H1 (cell line): ENCODE measurements around the gene CUX1. TPM values are rescaled to one million over a fixed set of nuclear protein-coding genes. Genes with fewer than 3 reads are reported as not detected.

Experiments
- CTCF ChIA-PET: fragments of 300-600 bp; sonication (Branson Sonifier 250); formaldehyde crosslinking; loops from one replicate; lab custom pipeline; 2021; ENCODE audit not compliant: partially characterized antibody; lab: Charles Lee
- POLR2A ChIA-PET: fragments of 300-600 bp; sonication (Branson Sonifier 250); formaldehyde crosslinking; loops from one replicate; lab custom pipeline; 2021; ENCODE audit warnings: inconsistent platforms; ENCODE audit not compliant: partially characterized antibody; lab: Charles Lee
- DNase-seq, 2 experiments: peaks; one replicate each; pipeline versions ENCODE4 v3.0.0 to v3.0.0-alpha.2; 2010 to 2022; ENCODE audit warnings: low spot score in 2 of 2, low read depth in 1 of 2, mixed read lengths in 1 of 2
- FAIRE-seq: peaks from 2 replicates; lab custom pipeline; 2011; peaks lifted over from hg19 to GRCh38; lab: Jason Lieb, UNC
- H2AFZ ChIP-seq: 2 replicates; pipeline ENCODE4 v1.8.1; 2012; ENCODE audit warnings: low read length, inconsistent platforms
- H2AK5ac ChIP-seq: 2 replicates; pipeline ENCODE4 v1.6.1; 2013; ENCODE audit warnings: low read depth, low read length
- H2BK120ac ChIP-seq: replicated peaks from 2 replicates; pipeline ENCODE3; 2013; ENCODE audit warnings: low read depth, low read length, inconsistent platforms
- H2BK12ac ChIP-seq: 2 replicates; pipeline ENCODE4 v1.6.1; 2013; ENCODE audit warnings: low read depth, low read length
- H2BK15ac ChIP-seq: 2 replicates; pipeline ENCODE4 v1.6.1; 2013; ENCODE audit warnings: low read length
- H2BK20ac ChIP-seq: 2 replicates; pipeline ENCODE4 v1.6.1; 2013; ENCODE audit warnings: low read length
- H2BK5ac ChIP-seq: 2 replicates; pipeline ENCODE4 v1.6.1; 2013; ENCODE audit warnings: low read depth, low read length
- H3K14ac ChIP-seq: 2 replicates; pipeline ENCODE4 v1.6.1; 2013; ENCODE audit warnings: inconsistent platforms; ENCODE audit not compliant: insufficient read length
- H3K18ac ChIP-seq: 2 replicates; pipeline ENCODE4 v1.6.1; 2013; ENCODE audit warnings: low read length; ENCODE audit errors: extremely low read depth
- H3K23ac ChIP-seq: 2 replicates; pipeline ENCODE4 v1.6.1; 2013; ENCODE audit warnings: inconsistent platforms; ENCODE audit not compliant: insufficient read length
- H3K23me2 ChIP-seq: 2 replicates; pipeline ENCODE4 v1.6.1; 2013; ENCODE audit warnings: low read depth, low read length
- H3K27ac ChIP-seq: 2 replicates; pipeline ENCODE4 v1.6.1; 2011; ENCODE audit warnings: low read depth, low read length, inconsistent platforms
- H3K27me3 ChIP-seq, 4 experiments: replicated peaks in 1 of 4; 1 replicate in 1 of 4; 2 replicates in 3 of 4; pipeline versions ENCODE4 v1.6.1 to v1.8.1; 2011 to 2013; ENCODE audit warnings: low read length in 3 of 4, mild to moderate bottlenecking in 3 of 4, inconsistent platforms in 2 of 4, mixed read lengths in 2 of 4, moderate library complexity in 1 of 4; ENCODE audit not compliant: control insufficient read depth in 3 of 4, insufficient read depth in 3 of 4; ENCODE audit errors: extremely low read depth in 1 of 4
- H3K36me3 ChIP-seq, 4 experiments: 2 replicates each; pipeline versions ENCODE4 v1.6.1 to v1.8.1; 2011 to 2013; ENCODE audit warnings: mild to moderate bottlenecking in 4 of 4, low read length in 3 of 4, moderate library complexity in 2 of 4, control low read depth in 1 of 4, inconsistent platforms in 1 of 4; ENCODE audit not compliant: insufficient read depth in 4 of 4, control insufficient read depth in 2 of 4
- H3K4ac ChIP-seq: replicated peaks from 2 replicates; pipeline ENCODE3; 2013; ENCODE audit warnings: low read length, low read depth, mixed read lengths, inconsistent platforms; ENCODE audit not compliant: insufficient read length
- H3K4me1 ChIP-seq, 4 experiments: replicated peaks in 1 of 4; 1 replicate in 1 of 4; 2 replicates in 3 of 4; pipeline versions ENCODE4 v1.6.1 to v1.8.1; 2011 to 2013; ENCODE audit warnings: low read length in 3 of 4, inconsistent platforms in 2 of 4, mixed read lengths in 1 of 4; ENCODE audit not compliant: insufficient read depth in 4 of 4, control insufficient read depth in 3 of 4
- H3K4me2 ChIP-seq, 2 experiments: 2 replicates each; pipeline versions ENCODE4 v1.6.1 to v1.8.1; 2011 to 2013; ENCODE audit warnings: low read depth in 2 of 2, low read length in 2 of 2, control low read depth in 1 of 2, inconsistent platforms in 1 of 2, mild to moderate bottlenecking in 1 of 2; ENCODE audit not compliant: insufficient read depth in 1 of 2
- H3K4me3 ChIP-seq, 4 experiments: fragments of 200-600, 300-600 bp in 1 of 4; sonication (generic), shearing (Covaris generic), sonication (Bioruptor Twin) in 1 of 4; 2 replicates each; pipeline versions ENCODE4 v1.5.1 to v1.8.1; 2011 to 2016; ENCODE audit warnings: low read length in 4 of 4, low read depth in 3 of 4, control low read depth in 2 of 4, inconsistent platforms in 2 of 4, mild to moderate bottlenecking in 2 of 4, mixed read lengths in 1 of 4, moderate library complexity in 1 of 4; ENCODE audit not compliant: insufficient read depth in 2 of 4; ENCODE audit errors: extremely low read depth in 1 of 4
- H3K56ac ChIP-seq: replicated peaks from 2 replicates; pipeline ENCODE3; 2013; ENCODE audit warnings: low read depth, mild to moderate bottlenecking, mixed read lengths, low read length, inconsistent platforms; ENCODE audit not compliant: insufficient read length
- H3K79me1 ChIP-seq: 2 replicates; pipeline ENCODE4 v1.6.1; 2013; ENCODE audit warnings: low read depth, low read length, control low read depth
- H3K79me2 ChIP-seq, 2 experiments: 2 replicates each; pipeline versions ENCODE4 v1.6.1 to v1.8.1; 2012 to 2013; ENCODE audit warnings: low read length in 2 of 2, mild to moderate bottlenecking in 2 of 2, inconsistent platforms in 1 of 2; ENCODE audit not compliant: insufficient read depth in 2 of 2, control insufficient read depth in 1 of 2
- H3K9ac ChIP-seq, 4 experiments: replicated peaks in 1 of 4; 1 replicate in 1 of 4; 2 replicates in 3 of 4; pipeline versions ENCODE4 v1.6.1 to v1.8.1; 2011 to 2013; ENCODE audit warnings: low read depth in 3 of 4, low read length in 3 of 4, control low read depth in 2 of 4, mild to moderate bottlenecking in 2 of 4, moderate library complexity in 2 of 4, inconsistent platforms in 1 of 4; ENCODE audit errors: extremely low read depth in 1 of 4
- H3K9me3 ChIP-seq, 2 experiments: 2 replicates each; pipeline versions ENCODE4 v1.6.1 to v1.8.1; 2012 to 2013; ENCODE audit warnings: mild to moderate bottlenecking in 2 of 2, moderate library complexity in 2 of 2, control low read depth in 1 of 2, inconsistent platforms in 1 of 2, low read depth in 1 of 2, low read length in 1 of 2, mixed read lengths in 1 of 2; ENCODE audit not compliant: insufficient read depth in 2 of 2
- H4K20me1 ChIP-seq, 2 experiments: replicated peaks in 1 of 2; 2 replicates each; pipeline versions ENCODE3 to v1.8.1; 2011 to 2013; ENCODE audit warnings: inconsistent platforms in 2 of 2, low read length in 2 of 2, mild to moderate bottlenecking in 1 of 2; ENCODE audit not compliant: insufficient read depth in 2 of 2, control insufficient read depth in 1 of 2
- H4K5ac ChIP-seq: 2 replicates; pipeline ENCODE4 v1.6.1; 2013; ENCODE audit warnings: low read length, low read depth, mixed read lengths, inconsistent platforms; ENCODE audit not compliant: insufficient read length
- H4K8ac ChIP-seq: 2 replicates; pipeline ENCODE4 v1.8.0; 2013; ENCODE audit warnings: mild to moderate bottlenecking, moderate library complexity, low read length, inconsistent platforms; ENCODE audit not compliant: insufficient read depth; ENCODE audit errors: extremely low read depth
- H4K91ac ChIP-seq: replicated peaks from 2 replicates; pipeline ENCODE3; 2013; ENCODE audit warnings: low read length, mixed read lengths, inconsistent platforms; ENCODE audit not compliant: insufficient read length
- CHD2 ChIP-seq: IDR thresholded peaks from 2 replicates; pipeline ENCODE4 v1.6.1; 2012; ENCODE audit warnings: low read length, improper control_type of control experiment
- WGBS, 2 experiments: shearing (Covaris generic) in 1 of 2; methylation state at CpG; one replicate each; pipeline versions ENCODE4 v1.1.6 to v1.1.7; 2013 to 2015; ENCODE audit warnings: low lambda C conversion rate in 2 of 2, mixed read lengths in 2 of 2, inconsistent platforms in 1 of 2, low coverage in 1 of 2, missing lambda C conversion rate in 1 of 2; ENCODE audit not compliant: insufficient replicate concordance in 2 of 2, insufficient coverage in 1 of 2, insufficient read length in 1 of 2; ENCODE audit errors: extremely low coverage in 1 of 2, missing lambda C conversion rate in 1 of 2; 5-methylcytosine and 5-hydroxymethylcytosine counted together
- polyA plus RNA-seq, 7 experiments: library from polyadenylated mRNA; depleted of rRNA in 3 of 7; stranded (reverse) in 5 of 7; unstranded in 2 of 7; fragments of >200 nt in 5 of 7; fragments of 200-250 nt in 2 of 7; gene quantifications; 1 replicate in 5 of 7; 2 replicates in 1 of 7; 4 replicates in 1 of 7; pipeline versions ENCODE4 v1.2.1 to v1.2.3, GENCODE V29; 2011 to 2013; ENCODE audit warnings: missing spikeins in 2 of 7, mixed read lengths in 2 of 7
- total RNA-seq: library from RNA; stranded (reverse); fragmentation: NEBNext Ultra II Directional; extraction: Animal tissue kit (Norgen Biotek cat#: 25700); gene quantifications from 2 replicates; pipeline ENCODE4 v1.2.1, GENCODE V29; 2021

CUX1 gene
- total and polyA plus RNA-seq, 2 of the 8 experiments (the other 6 are each of a cell fraction or from before 2014, with no cell fraction given): 21.6 to 65.9 TPM

DNA sequence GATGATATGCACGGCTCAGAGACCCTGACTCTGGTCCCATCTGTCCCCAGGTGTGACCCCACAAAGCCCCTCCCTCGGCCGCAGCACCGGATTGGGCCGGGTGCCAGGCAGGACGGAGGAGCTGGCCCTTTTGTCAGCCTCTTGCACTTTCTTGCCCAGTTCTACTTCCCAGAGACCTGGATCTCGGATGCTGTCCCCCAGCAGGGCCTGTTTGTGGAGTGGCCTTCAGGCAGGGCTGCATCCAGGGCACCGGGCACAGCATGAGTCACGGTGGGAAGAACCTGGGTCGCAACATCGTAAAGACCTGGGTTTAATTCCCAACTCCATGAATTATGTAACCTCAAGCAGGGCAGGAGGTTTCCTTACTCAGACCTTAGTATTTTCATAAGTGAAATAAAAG, 310.9 kb downstream of the CUX1 start:
- ChIA-PET POLR2A (no interaction called here), CTCF (no interaction called here)
- 94% methylated on average over 11 of the region's 11 CpGs; no CpG with 5 or more reads in 1 of the 2 experiments for WGBS, 2 experiments
- Histone ChIP-seq H2BK20ac (no peak overlapping the region), H3K27me3 (no peaks in the 10 kb centered on the region), H3K18ac (no peak overlapping the region), H4K8ac (no peak overlapping the region), H3K4me1 (peaks cover 5 to 9% (median 5%) of the 10 kb centered on the region in 4 experiments), H2BK5ac (no peak overlapping the region), H3K23ac (no peak overlapping the region), H3K36me3 (peaks cover 0 to 3% (median 0%) of the 10 kb centered on the region in 4 experiments; a peak in 1 of 8 replicates), H3K23me2 (no peaks in the 10 kb centered on the region), H3K79me1 (no peaks in the 10 kb centered on the region), H3K56ac (no peak overlapping the region), H2BK15ac (no peak overlapping the region), H3K4me2 (no peak overlapping the region), H2AFZ (no peak overlapping the region), H2BK12ac (no peak overlapping the region), H3K9ac (no peak overlapping the region), H4K5ac (no peak overlapping the region), H4K91ac (no peak overlapping the region), H3K79me2 (no peaks in the 10 kb centered on the region), H3K4ac (no peak overlapping the region), H3K14ac (no peak overlapping the region), H2AK5ac (no peak overlapping the region), H3K4me3 (no peak overlapping the region), H3K9me3 (no peaks in the 10 kb centered on the region; a peak in 1 of 4 replicates), H2BK120ac (no peak overlapping the region), H3K27ac (no peak overlapping the region), H4K20me1 (no peaks in the 10 kb centered on the region)
- no peak for DNase-seq
- TF ChIP-seq CHD2: no peak
- no peak for FAIRE-seq
